CD14-positive monocyte (primary cell): ENCODE results near the gene PPP1R13B. TPM values are rescaled to one million over a fixed set of nuclear protein-coding genes. Genes with fewer than 3 reads are reported as not detected.

Source experiments
- DNase-seq, 3 donors: peaks; one replicate each; pipeline ENCODE4 v3.0.0-alpha.2; 2011 to 2022
- H2AFZ ChIP-seq: 2 replicates; pipeline ENCODE4 v1.6.0; 2012; ENCODE audit warnings: mild to moderate bottlenecking, low read depth, low read length, inconsistent platforms; ENCODE audit not compliant: insufficient read depth, poor library complexity, severe bottlenecking
- H3K27ac ChIP-seq, 2 donors: 1 replicate in 1 of 2; 2 replicates in 1 of 2; pipeline ENCODE4 v1.5.1; 2012 to 2013; ENCODE audit warnings: low read length in 2 of 2, control low read depth in 1 of 2, inconsistent platforms in 1 of 2, low read depth in 1 of 2, mild to moderate bottlenecking in 1 of 2
- H3K27me3 ChIP-seq, 2 donors: one replicate each; pipeline versions ENCODE4 v1.6.0 to v1.6.1; 2011 to 2013; ENCODE audit warnings: low read length in 2 of 2; ENCODE audit not compliant: control insufficient read depth in 2 of 2, insufficient read depth in 2 of 2
- H3K36me3 ChIP-seq, 2 donors: replicated peaks in 1 of 2; 1 replicate in 1 of 2; 2 replicates in 1 of 2; pipeline versions ENCODE4 v1.5.1 to v1.6.1; 2012 to 2013; ENCODE audit warnings: low read length in 2 of 2, control low read depth in 1 of 2, inconsistent platforms in 1 of 2, mild to moderate bottlenecking in 1 of 2; ENCODE audit not compliant: insufficient read depth in 2 of 2, control insufficient read depth in 1 of 2
- H3K4me1 ChIP-seq, 2 donors: 1 replicate in 1 of 2; 2 replicates in 1 of 2; pipeline versions ENCODE4 v1.5.1 to v1.6.1; 2012 to 2013; ENCODE audit warnings: low read length in 2 of 2, control low read depth in 1 of 2, inconsistent platforms in 1 of 2, mild to moderate bottlenecking in 1 of 2, moderate library complexity in 1 of 2; ENCODE audit not compliant: insufficient read depth in 2 of 2, control insufficient read depth in 1 of 2
- H3K4me2 ChIP-seq: replicated peaks from 2 replicates; pipeline ENCODE3; 2012; ENCODE audit warnings: low read length, moderate library complexity, mild to moderate bottlenecking; ENCODE audit not compliant: poor library complexity, severe bottlenecking; ENCODE audit errors: extremely low read depth
- H3K4me3 ChIP-seq, 3 experiments: fragments of 200-600 bp in 1 of 3; sonication (generic) in 1 of 3; replicated peaks in 1 of 3; 1 replicate in 2 of 3; 2 replicates in 1 of 3; pipeline ENCODE4 v1.5.1; 2011 to 2013; ENCODE audit warnings: low read length in 3 of 3, mild to moderate bottlenecking in 3 of 3, control low read depth in 2 of 3, low read depth in 2 of 3, inconsistent platforms in 1 of 3, moderate library complexity in 1 of 3
- H3K79me2 ChIP-seq: 2 replicates; pipeline ENCODE4 v1.6.0; 2012; ENCODE audit warnings: mild to moderate bottlenecking, control low read depth, inconsistent platforms, low read length, moderate library complexity; ENCODE audit not compliant: insufficient read depth
- H3K9ac ChIP-seq: 2 replicates; pipeline ENCODE4 v1.6.0; 2017; ENCODE audit warnings: low read length, mild to moderate bottlenecking; ENCODE audit not compliant: insufficient read depth, poor library complexity, severe bottlenecking
- H3K9me3 ChIP-seq, 2 donors: replicated peaks in 1 of 2; 1 replicate in 1 of 2; 2 replicates in 1 of 2; pipeline versions ENCODE4 v1.5.1 to v1.6.1; 2012 to 2013; ENCODE audit warnings: low read length in 2 of 2, control low read depth in 1 of 2; ENCODE audit not compliant: control insufficient read depth in 1 of 2, insufficient read depth in 1 of 2
- H4K20me1 ChIP-seq: 2 replicates; pipeline ENCODE4 v1.6.0; 2012; ENCODE audit warnings: mild to moderate bottlenecking, low read length, control low read depth, moderate library complexity; ENCODE audit not compliant: insufficient read depth
- H3K27ac Mint-ChIP-seq, 7 donors: one replicate each; pipeline ENCODE4 v1.8.0; 2020; ENCODE audit warnings: mild to moderate bottlenecking in 7 of 7, mixed read lengths in 7 of 7, moderate library complexity in 6 of 7, inconsistent platforms in 2 of 7
- H3K27me3 Mint-ChIP-seq, 3 donors: one replicate each; pipeline ENCODE4 v1.8.0; 2021 to 2022; ENCODE audit warnings: low read depth in 3 of 3, mild to moderate bottlenecking in 3 of 3, mixed read lengths in 3 of 3, moderate library complexity in 3 of 3, inconsistent platforms in 1 of 3
- H3K36me3 Mint-ChIP-seq, 2 donors: one replicate each; pipeline ENCODE4 v1.8.0; 2020; ENCODE audit warnings: mixed read lengths in 2 of 2, inconsistent platforms in 1 of 2, mild to moderate bottlenecking in 1 of 2
- H3K4me1 Mint-ChIP-seq: one replicate; pipeline ENCODE4 v1.8.0; 2020; ENCODE audit warnings: mild to moderate bottlenecking, mixed read lengths
- H3K4me3 Mint-ChIP-seq, 2 donors: one replicate each; pipeline ENCODE4 v1.8.0; 2020; ENCODE audit warnings: mild to moderate bottlenecking in 2 of 2, mixed read lengths in 2 of 2, moderate library complexity in 1 of 2
- H3K9me3 Mint-ChIP-seq, 7 donors: one replicate each; pipeline ENCODE4 v1.8.0; 2020 to 2022; ENCODE audit warnings: mixed read lengths in 7 of 7, mild to moderate bottlenecking in 6 of 7, moderate library complexity in 6 of 7, inconsistent platforms in 2 of 7
- WGBS: methylation state at CpG from one replicate; pipeline ENCODE4 v1.1.5; 2013; ENCODE audit warnings: missing lambda C conversion rate; ENCODE audit not compliant: insufficient coverage; 5-methylcytosine and 5-hydroxymethylcytosine counted together
- intact Hi-C, 2 donors: fragments of 100-400 bp; cut with micrococcal nuclease; formaldehyde crosslinking; loops; one replicate each; pipeline versions ENCODE4 v1.15.0 to v1.15.1; 2023
- polyA plus RNA-seq, 3 donors: library from polyadenylated mRNA; depleted of rRNA in 1 of 3; unstranded in 2 of 3; stranded (reverse) in 1 of 3; fragments of 300-500 nt in 2 of 3; fragments of >200 nt in 1 of 3; fragmentation: Illumina TruSeq in 2 of 3; gene quantifications; 1 replicate in 2 of 3; 2 replicates in 1 of 3; pipeline ENCODE4 v1.2.3, GENCODE V29; 2012 to 2021
- TF ChIP-seq, protein P1 (sequence below): fragments of 200-600 bp; IDR thresholded peaks from one replicate; pipeline ENCODE4 v1.8.0; 2022; ENCODE audit warnings: antibody characterized with exemption, mild to moderate bottlenecking

Gene PPP1R13B
- polyA plus RNA-seq, 3 donors = 0.48 to 1.1 (median 0.99) TPM

DNA sequence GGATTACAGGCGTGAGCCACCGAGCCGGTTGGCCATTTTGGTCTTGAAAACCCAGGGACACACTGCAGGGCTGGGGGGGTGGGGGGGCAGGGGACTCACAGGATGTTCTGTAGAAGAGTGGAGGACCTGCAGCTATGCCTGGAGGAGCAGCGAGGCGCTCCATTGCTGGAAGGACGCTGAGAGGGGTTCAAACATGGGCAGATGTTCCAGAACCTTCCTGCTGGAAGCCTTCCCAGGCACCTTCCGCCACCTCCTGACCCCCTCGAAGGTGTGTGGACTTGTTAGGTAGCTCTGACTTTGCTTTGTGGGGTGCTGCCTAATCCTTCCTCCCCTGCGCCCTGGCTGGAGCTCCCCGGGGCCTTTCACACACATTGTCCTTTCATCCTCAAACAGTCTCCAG, 19.6 kb upstream of the PPP1R13B start:
- 98% methylated on average over 6 of the region's 10 CpGs for WGBS
- Mint-ChIP-seq H3K9me3 (peaks cover 0 to 2% (median 0%) of the 10 kb centered on the region in 7 donors), H3K4me3 (no peak overlapping the region), H3K36me3 (no peaks in the 10 kb centered on the region), H3K27me3 (peaks cover 7 to 10% (median 8%) of the 10 kb centered on the region in 3 donors), H3K27ac (no peak overlapping the region), H3K4me1 (no peaks in the 10 kb centered on the region)
- Histone ChIP-seq H3K27me3 (no peaks in the 10 kb centered on the region), H4K20me1 (no peaks in the 10 kb centered on the region), H3K9me3 (no peaks in the 10 kb centered on the region), H3K36me3 (no peaks in the 10 kb centered on the region), H3K9ac (no peak overlapping the region), H3K4me1 (peaks cover 5 to 7% of the 10 kb centered on the region in 2 donors), H2AFZ (no peak overlapping the region), H3K27ac (no peak overlapping the region), H3K4me3 (no peak overlapping the region), H3K79me2 (no peaks in the 10 kb centered on the region), H3K4me2 (no peak overlapping the region)
- intact Hi-C loops = no loop called here
- TF ChIP-seq, protein P1, sequence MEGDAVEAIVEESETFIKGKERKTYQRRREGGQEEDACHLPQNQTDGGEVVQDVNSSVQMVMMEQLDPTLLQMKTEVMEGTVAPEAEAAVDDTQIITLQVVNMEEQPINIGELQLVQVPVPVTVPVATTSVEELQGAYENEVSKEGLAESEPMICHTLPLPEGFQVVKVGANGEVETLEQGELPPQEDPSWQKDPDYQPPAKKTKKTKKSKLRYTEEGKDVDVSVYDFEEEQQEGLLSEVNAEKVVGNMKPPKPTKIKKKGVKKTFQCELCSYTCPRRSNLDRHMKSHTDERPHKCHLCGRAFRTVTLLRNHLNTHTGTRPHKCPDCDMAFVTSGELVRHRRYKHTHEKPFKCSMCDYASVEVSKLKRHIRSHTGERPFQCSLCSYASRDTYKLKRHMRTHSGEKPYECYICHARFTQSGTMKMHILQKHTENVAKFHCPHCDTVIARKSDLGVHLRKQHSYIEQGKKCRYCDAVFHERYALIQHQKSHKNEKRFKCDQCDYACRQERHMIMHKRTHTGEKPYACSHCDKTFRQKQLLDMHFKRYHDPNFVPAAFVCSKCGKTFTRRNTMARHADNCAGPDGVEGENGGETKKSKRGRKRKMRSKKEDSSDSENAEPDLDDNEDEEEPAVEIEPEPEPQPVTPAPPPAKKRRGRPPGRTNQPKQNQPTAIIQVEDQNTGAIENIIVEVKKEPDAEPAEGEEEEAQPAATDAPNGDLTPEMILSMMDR = no peak
- DNase-seq = no peak

DNA sequence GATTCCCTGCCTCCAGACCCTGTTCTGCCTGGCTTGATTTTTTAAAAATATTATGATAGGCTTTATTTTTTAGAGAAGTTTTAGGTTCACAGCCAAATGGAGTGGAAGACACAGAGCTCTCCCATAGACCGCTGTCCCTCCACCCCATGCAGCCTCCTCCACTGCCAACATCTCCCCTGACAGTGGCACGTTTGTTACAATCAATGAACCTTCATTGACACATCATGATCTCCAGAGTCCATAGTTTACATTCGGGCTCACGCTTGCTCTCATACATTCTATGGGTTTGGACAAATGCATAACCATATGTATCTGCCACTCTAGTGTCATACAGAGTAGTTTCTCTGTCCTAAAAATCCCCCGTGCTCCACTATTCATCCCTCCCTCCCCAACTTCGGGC, 15.9 kb upstream of the PPP1R13B start:
- H3K27ac ChIP-seq = no peak overlapping the region
- no peaks in the 10 kb centered on the region for H3K36me3 ChIP-seq
- no peak overlapping the region for H3K4me3 Mint-ChIP-seq
- no peak overlapping the region for H3K4me3 ChIP-seq
- no peaks in the 10 kb centered on the region for H3K27me3 ChIP-seq
- no peak overlapping the region for H3K4me2 ChIP-seq
- no peak for DNase-seq
- no peak overlapping the region for H3K27ac Mint-ChIP-seq
- H3K36me3 Mint-ChIP-seq = no peaks in the 10 kb centered on the region
- H3K79me2 ChIP-seq = no peaks in the 10 kb centered on the region
- WGBS = 97% methylated on average over 3 of the region's 6 CpGs
- H3K9me3 Mint-ChIP-seq = peaks cover 0 to 3% (median 0%) of the 10 kb centered on the region in 7 donors
- H3K9me3 ChIP-seq = no peaks in the 10 kb centered on the region
- H3K4me1 Mint-ChIP-seq = no peaks in the 10 kb centered on the region
- no peaks in the 10 kb centered on the region for H4K20me1 ChIP-seq
- H3K9ac ChIP-seq = no peak overlapping the region
- TF ChIP-seq, protein P1 = no peak
- no peak overlapping the region for H2AFZ ChIP-seq
- intact Hi-C loops = no loop called here
- peaks cover 10 to 21% (median 11%) of the 10 kb centered on the region in 3 donors for H3K27me3 Mint-ChIP-seq
- H3K4me1 ChIP-seq = no peaks in the 10 kb centered on the region
